UCSD-AML1 (cell line): ENCODE results near the gene DDX11.
"Not testable (repeated sequence)": the region's sequence is repeated elsewhere in the genome, so short reads cannot be mapped to it uniquely, and the experiment has no call there.

ENCODE experiments used
- DNase-seq: peaks from one replicate; lab custom pipeline; 2025; ENCODE audit not compliant: unreplicated experiment; lab: John Stamatoyannopoulos, UW

The DDX11 gene

GRCh38 chr12:31066196-31066595 is 7.5 kb upstream of the DDX11 start:
- not testable (repeated sequence) for DNase-seq

GRCh38 chr12:31067656-31068055 is 6.0 kb upstream of the DDX11 start:
- not testable (repeated sequence) for DNase-seq

DNA sequence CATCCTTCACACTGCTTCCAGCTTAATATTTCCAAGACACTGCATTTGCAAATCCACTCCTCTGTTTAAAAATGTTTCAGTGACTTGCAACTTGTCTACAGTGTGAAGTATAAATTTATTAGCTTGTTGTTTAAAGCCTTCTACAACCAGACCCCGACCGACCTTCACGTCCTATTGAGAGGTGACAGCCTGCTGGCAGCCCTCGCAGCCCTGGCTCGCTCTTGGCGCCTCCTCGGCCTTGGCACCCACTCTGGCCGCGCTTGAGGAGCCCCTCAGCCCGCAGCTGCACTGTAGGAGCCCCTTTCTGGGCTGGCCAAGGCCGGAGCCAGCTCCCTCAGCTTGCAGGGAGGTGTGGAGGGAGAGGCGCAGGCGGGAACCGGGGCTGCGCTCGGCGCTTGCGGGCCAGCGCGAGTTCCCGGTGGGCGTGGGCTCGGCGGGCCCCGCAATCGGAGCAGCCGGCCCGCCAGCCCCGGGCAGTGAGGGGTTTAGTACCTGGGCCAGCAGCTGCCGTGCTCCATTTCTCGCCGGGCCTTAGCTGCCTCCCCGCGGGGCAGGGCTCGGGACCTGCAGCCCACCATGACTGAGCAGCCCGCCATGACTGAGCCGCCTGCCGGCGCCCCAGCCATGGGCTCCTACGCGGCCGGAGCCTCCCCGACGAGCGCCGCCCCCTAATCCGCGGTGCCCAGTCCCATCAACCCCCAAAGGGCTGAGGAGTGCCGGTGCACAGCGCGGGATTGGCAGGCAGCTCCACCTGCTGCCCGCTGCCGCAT is 2.5 kb upstream of the DDX11 start:
- DNase-seq = not testable (repeated sequence)

DNA sequence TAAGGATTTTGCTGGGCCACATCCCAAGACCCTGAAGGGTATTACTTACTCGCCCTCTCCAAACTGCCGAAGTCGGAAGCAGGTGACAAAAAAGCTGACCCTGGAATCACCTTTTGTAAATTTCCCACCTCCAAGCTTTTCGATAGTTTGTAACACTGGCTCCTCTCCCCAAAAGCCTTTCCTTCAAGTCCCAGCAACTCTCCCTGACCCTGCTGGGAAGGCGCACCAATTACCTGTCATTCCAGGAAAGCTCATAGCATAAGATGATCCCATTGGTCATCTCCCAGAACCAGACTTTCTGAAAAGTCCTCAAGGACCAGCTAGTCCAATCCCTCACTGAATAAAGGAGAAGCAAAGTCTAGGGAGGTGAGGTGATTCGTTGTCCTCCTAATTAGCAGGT is 698 bp upstream of the DDX11 start:
- not testable (repeated sequence) for DNase-seq

DNA sequence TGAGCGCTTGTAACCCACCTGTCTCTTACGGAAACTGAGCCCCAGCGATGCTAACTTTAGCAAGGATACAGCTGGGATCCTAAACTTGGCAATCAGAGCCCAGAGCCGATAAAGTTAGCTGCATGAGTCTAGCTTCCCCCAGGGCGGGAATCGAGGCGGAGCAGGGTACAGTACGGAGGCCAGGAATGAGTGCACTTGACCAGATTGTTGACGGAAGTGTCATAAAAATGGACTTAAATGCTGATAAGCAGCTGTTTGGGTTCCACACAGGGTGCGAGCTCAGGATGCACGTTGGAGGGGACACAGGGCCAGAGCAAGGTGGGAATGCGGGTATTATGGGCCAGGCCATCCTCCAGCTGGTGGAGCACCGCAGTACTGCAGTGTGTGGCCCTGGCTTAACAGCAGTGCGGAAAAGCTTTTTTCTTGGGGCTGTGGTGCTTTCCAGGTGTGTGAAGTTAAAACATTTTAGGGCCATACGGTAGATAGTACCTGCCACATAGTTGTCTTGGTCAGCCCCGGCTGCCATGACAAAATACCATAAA is 744 bp downstream of the DDX11 start:
- DNase-seq = not testable (repeated sequence)

- DNase-seq = not testable (repeated sequence)
Observed at GRCh38 chr12:31076150-31076549, 2.5 kb downstream of the DDX11 start.

DNA sequence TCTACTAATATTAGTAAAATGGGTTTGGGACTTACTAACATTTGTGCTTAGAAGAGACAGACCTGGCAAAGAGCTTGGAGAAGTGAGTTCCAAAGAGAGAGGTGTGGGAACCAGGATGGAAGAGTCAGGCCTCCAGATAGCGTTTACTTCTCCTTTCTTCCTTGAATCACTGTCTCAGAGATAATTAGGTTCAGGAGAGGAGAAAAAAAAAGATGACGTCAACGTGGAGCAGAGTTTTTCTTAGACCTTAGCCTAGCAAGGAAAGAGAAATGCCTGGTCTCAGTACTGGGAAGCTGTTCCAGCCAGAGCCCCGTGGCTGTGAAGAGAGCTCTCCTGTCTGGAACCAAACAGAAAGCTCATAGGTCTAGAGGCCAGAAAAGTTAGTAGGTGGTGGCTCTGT is 3.4 kb downstream of the DDX11 start:
- DNase-seq = not testable (repeated sequence)

GRCh38 chr12:31077998-31078397 is 4.3 kb downstream of the DDX11 start:
- DNase-seq = not testable (repeated sequence)

GRCh38 chr12:31079421-31079820 is 5.8 kb downstream of the DDX11 start:
- not testable (repeated sequence) for DNase-seq

DNA sequence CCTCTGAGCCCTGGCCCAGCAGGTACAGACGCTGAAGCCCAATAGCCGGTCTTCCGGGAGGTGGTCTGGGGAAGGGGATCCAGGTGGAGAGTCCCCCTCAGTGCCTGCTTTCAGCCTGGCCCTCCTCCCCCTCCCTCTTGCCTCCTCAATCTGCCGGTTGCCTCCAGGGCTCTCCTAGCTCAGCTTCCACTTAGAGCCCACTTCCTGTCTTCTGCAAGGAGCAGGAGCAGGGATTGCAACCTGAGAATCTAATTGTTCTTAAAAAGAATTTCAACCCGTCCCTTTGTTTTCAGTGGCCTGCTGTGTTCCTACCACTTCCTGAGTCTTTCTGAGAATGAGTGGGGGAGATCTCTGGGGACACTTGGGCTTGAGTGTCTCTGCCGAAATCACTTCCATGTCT is 6.6 kb downstream of the DDX11 start:
- DNase-seq = peak; percentile 10

- DNase-seq = not testable (repeated sequence)
Observed at GRCh38 chr12:31081274-31081673, 7.6 kb downstream of the DDX11 start.

GRCh38 chr12:31084241-31084640 is 10.6 kb downstream of the DDX11 start:
- DNase-seq = not testable (repeated sequence)

GRCh38 chr12:31086032-31086431 is 12.4 kb downstream of the DDX11 start:
- not testable (repeated sequence) for DNase-seq

DNA sequence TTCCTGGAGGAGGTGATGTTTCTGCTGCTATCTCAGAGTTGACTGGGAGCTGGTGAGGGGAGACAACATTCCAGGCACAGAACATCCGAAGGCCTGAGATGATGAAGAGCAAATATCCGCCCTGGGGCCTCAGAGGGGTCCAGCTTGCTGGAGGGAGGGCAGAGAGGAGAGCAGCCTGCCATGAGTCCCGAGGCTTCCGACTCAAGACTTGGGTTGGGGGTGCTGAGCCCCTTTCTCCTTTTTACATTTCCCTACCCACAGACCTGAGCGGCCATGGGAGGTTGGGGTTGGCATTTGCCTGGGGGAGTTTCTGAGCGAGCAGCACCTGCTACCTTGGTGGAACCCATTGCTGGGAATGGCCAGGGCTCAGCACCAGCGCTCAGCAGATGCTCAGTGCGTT is 13.8 kb downstream of the DDX11 start:
- DNase-seq = not testable (repeated sequence)

GRCh38 chr12:31087956-31088355 is 14.3 kb downstream of the DDX11 start:
- not testable (repeated sequence) for DNase-seq

DNA sequence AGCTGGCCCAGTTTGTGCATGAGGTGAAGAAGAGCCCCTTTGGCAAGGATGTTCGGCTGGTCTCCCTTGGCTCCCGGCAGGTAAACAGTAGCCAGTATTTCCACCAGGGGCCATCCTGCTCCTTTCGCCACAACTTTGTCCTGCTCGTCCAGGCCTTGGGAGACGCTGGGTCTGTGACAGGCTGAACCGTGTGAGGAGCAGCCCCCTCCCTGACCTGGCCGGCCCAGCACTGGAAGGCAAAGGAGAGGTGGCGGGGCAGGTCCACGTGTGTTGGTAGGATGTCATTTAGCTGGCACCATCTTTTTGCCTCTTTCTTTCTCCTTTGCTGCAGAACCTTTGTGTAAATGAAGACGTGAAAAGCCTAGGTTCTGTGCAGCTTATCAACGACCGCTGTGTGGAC is 15.4 kb downstream of the DDX11 start:
- no peak for DNase-seq

DNA sequence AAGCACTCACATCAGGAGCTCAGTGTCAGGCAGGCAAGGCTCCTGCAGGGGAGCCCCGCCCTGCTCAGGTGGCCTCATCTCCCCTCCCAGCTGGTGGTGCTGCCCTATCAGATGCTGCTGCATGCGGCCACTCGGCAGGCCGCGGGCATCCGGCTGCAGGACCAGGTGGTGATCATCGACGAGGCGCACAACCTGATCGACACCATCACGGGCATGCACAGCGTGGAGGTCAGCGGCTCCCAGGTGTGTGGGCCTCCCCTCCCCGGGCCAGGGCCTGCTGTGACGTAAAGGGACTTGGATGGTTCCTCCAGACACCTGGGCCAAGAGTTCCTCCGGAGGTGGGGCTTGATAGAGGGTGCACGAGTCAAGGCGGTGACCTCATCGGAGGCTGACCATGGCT is 18.0 kb downstream of the DDX11 start:
- not testable (repeated sequence) for DNase-seq

DNA sequence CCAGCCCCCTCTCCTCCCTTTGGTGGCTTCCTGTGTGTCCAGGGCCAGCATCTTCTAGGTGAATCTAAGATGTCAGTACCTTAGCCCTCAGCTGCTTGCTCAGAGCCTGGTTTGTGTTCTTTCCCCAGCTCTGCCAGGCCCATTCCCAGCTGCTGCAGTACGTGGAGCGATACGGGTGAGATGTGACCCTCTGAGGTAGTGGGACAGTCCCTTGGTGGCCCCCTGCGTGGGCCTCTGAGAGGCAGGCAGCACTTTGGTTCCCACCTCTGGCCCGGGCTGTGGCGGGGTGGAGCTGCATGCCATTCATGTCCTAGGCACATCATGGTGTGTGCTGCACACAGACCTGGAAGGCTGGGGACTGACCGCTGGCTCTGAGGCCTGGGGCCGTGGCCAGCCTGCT is 19.1 kb downstream of the DDX11 start:
- not testable (repeated sequence) for DNase-seq

- not testable (repeated sequence) for DNase-seq
Observed at GRCh38 chr12:31095080-31095860, 21.6 kb downstream of the DDX11 start.

GRCh38 chr12:31096251-31097065 is 22.8 kb downstream of the DDX11 start:
- DNase-seq = not testable (repeated sequence)

GRCh38 chr12:31097819-31098218 is 24.2 kb downstream of the DDX11 start:
- not testable (repeated sequence) for DNase-seq
